T1000 (cell line): ENCODE data around the gene CYB5R4.
"Not testable (repeated sequence)": the region's sequence is repeated elsewhere in the genome, so short reads cannot be mapped to it uniquely, and the experiment has no call there.

Experiments used
- DNase-seq: peaks from one replicate; lab custom pipeline; 2025; ENCODE audit warnings: mixed read lengths; lab: John Stamatoyannopoulos, UW

Gene CYB5R4

GRCh38 chr6:83908813-83909212 is 49.3 kb downstream of the CYB5R4 start:
- no peak for DNase-seq

GRCh38 chr6:83911278-83911677 is 51.8 kb downstream of the CYB5R4 start:
- DNase-seq, result no peak

- DNase-seq, result no peak
These were observed 55.5 kb downstream of the CYB5R4 start for GRCh38 chr6:83914953-83915352.

GRCh38 chr6:83917001-83917400 is 57.5 kb downstream of the CYB5R4 start:
- no peak for DNase-seq

- DNase-seq, result no peak
These were observed 60.5 kb downstream of the CYB5R4 start for GRCh38 chr6:83920017-83920416.

GRCh38 chr6:83921315-83921714 is 61.8 kb downstream of the CYB5R4 start:
- DNase-seq, result no peak

GRCh38 chr6:83927470-83927869 is 68.0 kb downstream of the CYB5R4 start:
- DNase-seq, result no peak

- DNase-seq, result no peak
These were observed 68.8 kb downstream of the CYB5R4 start for GRCh38 chr6:83928286-83928685.

- not testable (repeated sequence) for DNase-seq
These were observed 86.8 kb downstream of the CYB5R4 start for GRCh38 chr6:83946201-83946833.

- DNase-seq, result not testable (repeated sequence)
These were observed 88.5 kb downstream of the CYB5R4 start for GRCh38 chr6:83947983-83948382.

GRCh38 chr6:83948851-83949250 is 89.4 kb downstream of the CYB5R4 start:
- DNase-seq, result no peak

GRCh38 chr6:83951423-83951822 is 91.9 kb downstream of the CYB5R4 start:
- DNase-seq, result not testable (repeated sequence)

GRCh38 chr6:83952830-83953229 is 93.3 kb downstream of the CYB5R4 start:
- no peak for DNase-seq

- DNase-seq, result no peak
These were observed 94.9 kb downstream of the CYB5R4 start for GRCh38 chr6:83954371-83954770.

- no peak for DNase-seq
These were observed 98.8 kb downstream of the CYB5R4 start for GRCh38 chr6:83958241-83958685.

GRCh38 chr6:83960664-83961063 is 101.2 kb downstream of the CYB5R4 start:
- DNase-seq, result no peak

- DNase-seq, result no peak
These were observed 103.1 kb downstream of the CYB5R4 start for GRCh38 chr6:83962582-83962981.

- no peak for DNase-seq
These were observed 107.0 kb downstream of the CYB5R4 start for GRCh38 chr6:83966539-83966938.

- no peak for DNase-seq
These were observed 111.1 kb downstream of the CYB5R4 start for GRCh38 chr6:83970582-83970981.

- DNase-seq, result no peak
These were observed 115.0 kb downstream of the CYB5R4 start for GRCh38 chr6:83974409-83975050.

- no peak for DNase-seq
These were observed 116.7 kb downstream of the CYB5R4 start for GRCh38 chr6:83976037-83976755.

GRCh38 chr6:83976871-83977270 is 117.4 kb downstream of the CYB5R4 start:
- no peak for DNase-seq

- DNase-seq, result no peak
These were observed 118.8 kb downstream of the CYB5R4 start for GRCh38 chr6:83978324-83978734.
